H1 (cell line): ENCODE measurements around the gene PPIA. TPM values are rescaled to one million over a fixed set of nuclear protein-coding genes. Genes with fewer than 3 reads are reported as not detected.

Experiments
- CTCF ChIA-PET: fragments of 300-600 bp; sonication (Branson Sonifier 250); formaldehyde crosslinking; loops from one replicate; lab custom pipeline; 2021; ENCODE audit not compliant: partially characterized antibody; lab: Charles Lee
- POLR2A ChIA-PET: fragments of 300-600 bp; sonication (Branson Sonifier 250); formaldehyde crosslinking; loops from one replicate; lab custom pipeline; 2021; ENCODE audit warnings: inconsistent platforms; ENCODE audit not compliant: partially characterized antibody; lab: Charles Lee
- DNase-seq, 2 experiments: peaks; one replicate each; pipeline versions ENCODE4 v3.0.0 to v3.0.0-alpha.2; 2010 to 2022; ENCODE audit warnings: low spot score in 2 of 2, low read depth in 1 of 2, mixed read lengths in 1 of 2
- FAIRE-seq: peaks from 2 replicates; lab custom pipeline; 2011; peaks lifted over from hg19 to GRCh38; lab: Jason Lieb, UNC
- H2AFZ ChIP-seq: 2 replicates; pipeline ENCODE4 v1.8.1; 2012; ENCODE audit warnings: low read length, inconsistent platforms
- H2AK5ac ChIP-seq: 2 replicates; pipeline ENCODE4 v1.6.1; 2013; ENCODE audit warnings: low read depth, low read length
- H2BK120ac ChIP-seq: replicated peaks from 2 replicates; pipeline ENCODE3; 2013; ENCODE audit warnings: low read depth, low read length, inconsistent platforms
- H2BK12ac ChIP-seq: 2 replicates; pipeline ENCODE4 v1.6.1; 2013; ENCODE audit warnings: low read depth, low read length
- H2BK15ac ChIP-seq: 2 replicates; pipeline ENCODE4 v1.6.1; 2013; ENCODE audit warnings: low read length
- H2BK20ac ChIP-seq: 2 replicates; pipeline ENCODE4 v1.6.1; 2013; ENCODE audit warnings: low read length
- H2BK5ac ChIP-seq: 2 replicates; pipeline ENCODE4 v1.6.1; 2013; ENCODE audit warnings: low read depth, low read length
- H3K14ac ChIP-seq: 2 replicates; pipeline ENCODE4 v1.6.1; 2013; ENCODE audit warnings: inconsistent platforms; ENCODE audit not compliant: insufficient read length
- H3K18ac ChIP-seq: 2 replicates; pipeline ENCODE4 v1.6.1; 2013; ENCODE audit warnings: low read length; ENCODE audit errors: extremely low read depth
- H3K23ac ChIP-seq: 2 replicates; pipeline ENCODE4 v1.6.1; 2013; ENCODE audit warnings: inconsistent platforms; ENCODE audit not compliant: insufficient read length
- H3K23me2 ChIP-seq: 2 replicates; pipeline ENCODE4 v1.6.1; 2013; ENCODE audit warnings: low read depth, low read length
- H3K27ac ChIP-seq: 2 replicates; pipeline ENCODE4 v1.6.1; 2011; ENCODE audit warnings: low read depth, low read length, inconsistent platforms
- H3K27me3 ChIP-seq, 4 experiments: replicated peaks in 1 of 4; 1 replicate in 1 of 4; 2 replicates in 3 of 4; pipeline versions ENCODE4 v1.6.1 to v1.8.1; 2011 to 2013; ENCODE audit warnings: low read length in 3 of 4, mild to moderate bottlenecking in 3 of 4, inconsistent platforms in 2 of 4, mixed read lengths in 2 of 4, moderate library complexity in 1 of 4; ENCODE audit not compliant: control insufficient read depth in 3 of 4, insufficient read depth in 3 of 4; ENCODE audit errors: extremely low read depth in 1 of 4
- H3K36me3 ChIP-seq, 4 experiments: 2 replicates each; pipeline versions ENCODE4 v1.6.1 to v1.8.1; 2011 to 2013; ENCODE audit warnings: mild to moderate bottlenecking in 4 of 4, low read length in 3 of 4, moderate library complexity in 2 of 4, control low read depth in 1 of 4, inconsistent platforms in 1 of 4; ENCODE audit not compliant: insufficient read depth in 4 of 4, control insufficient read depth in 2 of 4
- H3K4ac ChIP-seq: replicated peaks from 2 replicates; pipeline ENCODE3; 2013; ENCODE audit warnings: low read length, low read depth, mixed read lengths, inconsistent platforms; ENCODE audit not compliant: insufficient read length
- H3K4me1 ChIP-seq, 4 experiments: replicated peaks in 1 of 4; 1 replicate in 1 of 4; 2 replicates in 3 of 4; pipeline versions ENCODE4 v1.6.1 to v1.8.1; 2011 to 2013; ENCODE audit warnings: low read length in 3 of 4, inconsistent platforms in 2 of 4, mixed read lengths in 1 of 4; ENCODE audit not compliant: insufficient read depth in 4 of 4, control insufficient read depth in 3 of 4
- H3K4me2 ChIP-seq, 2 experiments: 2 replicates each; pipeline versions ENCODE4 v1.6.1 to v1.8.1; 2011 to 2013; ENCODE audit warnings: low read depth in 2 of 2, low read length in 2 of 2, control low read depth in 1 of 2, inconsistent platforms in 1 of 2, mild to moderate bottlenecking in 1 of 2; ENCODE audit not compliant: insufficient read depth in 1 of 2
- H3K4me3 ChIP-seq, 4 experiments: fragments of 200-600, 300-600 bp in 1 of 4; sonication (generic), shearing (Covaris generic), sonication (Bioruptor Twin) in 1 of 4; 2 replicates each; pipeline versions ENCODE4 v1.5.1 to v1.8.1; 2011 to 2016; ENCODE audit warnings: low read length in 4 of 4, low read depth in 3 of 4, control low read depth in 2 of 4, inconsistent platforms in 2 of 4, mild to moderate bottlenecking in 2 of 4, mixed read lengths in 1 of 4, moderate library complexity in 1 of 4; ENCODE audit not compliant: insufficient read depth in 2 of 4; ENCODE audit errors: extremely low read depth in 1 of 4
- H3K56ac ChIP-seq: replicated peaks from 2 replicates; pipeline ENCODE3; 2013; ENCODE audit warnings: low read depth, mild to moderate bottlenecking, mixed read lengths, low read length, inconsistent platforms; ENCODE audit not compliant: insufficient read length
- H3K79me1 ChIP-seq: 2 replicates; pipeline ENCODE4 v1.6.1; 2013; ENCODE audit warnings: low read depth, low read length, control low read depth
- H3K79me2 ChIP-seq, 2 experiments: 2 replicates each; pipeline versions ENCODE4 v1.6.1 to v1.8.1; 2012 to 2013; ENCODE audit warnings: low read length in 2 of 2, mild to moderate bottlenecking in 2 of 2, inconsistent platforms in 1 of 2; ENCODE audit not compliant: insufficient read depth in 2 of 2, control insufficient read depth in 1 of 2
- H3K9ac ChIP-seq, 4 experiments: replicated peaks in 1 of 4; 1 replicate in 1 of 4; 2 replicates in 3 of 4; pipeline versions ENCODE4 v1.6.1 to v1.8.1; 2011 to 2013; ENCODE audit warnings: low read depth in 3 of 4, low read length in 3 of 4, control low read depth in 2 of 4, mild to moderate bottlenecking in 2 of 4, moderate library complexity in 2 of 4, inconsistent platforms in 1 of 4; ENCODE audit errors: extremely low read depth in 1 of 4
- H3K9me3 ChIP-seq, 2 experiments: 2 replicates each; pipeline versions ENCODE4 v1.6.1 to v1.8.1; 2012 to 2013; ENCODE audit warnings: mild to moderate bottlenecking in 2 of 2, moderate library complexity in 2 of 2, control low read depth in 1 of 2, inconsistent platforms in 1 of 2, low read depth in 1 of 2, low read length in 1 of 2, mixed read lengths in 1 of 2; ENCODE audit not compliant: insufficient read depth in 2 of 2
- H4K20me1 ChIP-seq, 2 experiments: replicated peaks in 1 of 2; 2 replicates each; pipeline versions ENCODE3 to v1.8.1; 2011 to 2013; ENCODE audit warnings: inconsistent platforms in 2 of 2, low read length in 2 of 2, mild to moderate bottlenecking in 1 of 2; ENCODE audit not compliant: insufficient read depth in 2 of 2, control insufficient read depth in 1 of 2
- H4K5ac ChIP-seq: 2 replicates; pipeline ENCODE4 v1.6.1; 2013; ENCODE audit warnings: low read length, low read depth, mixed read lengths, inconsistent platforms; ENCODE audit not compliant: insufficient read length
- H4K8ac ChIP-seq: 2 replicates; pipeline ENCODE4 v1.8.0; 2013; ENCODE audit warnings: mild to moderate bottlenecking, moderate library complexity, low read length, inconsistent platforms; ENCODE audit not compliant: insufficient read depth; ENCODE audit errors: extremely low read depth
- H4K91ac ChIP-seq: replicated peaks from 2 replicates; pipeline ENCODE3; 2013; ENCODE audit warnings: low read length, mixed read lengths, inconsistent platforms; ENCODE audit not compliant: insufficient read length
- CTBP2 ChIP-seq: IDR thresholded peaks from 2 replicates; pipeline ENCODE4 v1.7.0; 2011; ENCODE audit warnings: borderline replicate concordance, mild to moderate bottlenecking, moderate library complexity, mixed read lengths, low read length; ENCODE audit not compliant: insufficient read depth, insufficient read length
- EP300 ChIP-seq, 2 experiments: IDR thresholded peaks; 1 replicate in 1 of 2; 2 replicates in 1 of 2; pipeline ENCODE4 v1.6.1; 2011 to 2012; ENCODE audit warnings: low read depth in 2 of 2, low read length in 2 of 2, mild to moderate bottlenecking in 2 of 2, borderline replicate concordance in 1 of 2, inconsistent platforms in 1 of 2, moderate library complexity in 1 of 2
- KDM1A ChIP-seq: fragments of 200-600, 300-600 bp; sonication (generic); IDR thresholded peaks from 2 replicates; pipeline ENCODE4 v1.7.1; 2016; ENCODE audit warnings: mild to moderate bottlenecking, low read length, borderline replicate concordance
- MAFK ChIP-seq: IDR thresholded peaks from 2 replicates; pipeline ENCODE4 v1.6.1; 2012; ENCODE audit warnings: low read depth, mild to moderate bottlenecking, improper control_type of control experiment, low read length
- POLR2A ChIP-seq, 2 experiments: IDR thresholded peaks; 1 replicate in 1 of 2; 2 replicates in 1 of 2; pipeline ENCODE4 v1.6.1; 2011; ENCODE audit warnings: low read depth in 2 of 2, low read length in 2 of 2, mild to moderate bottlenecking in 2 of 2; ENCODE audit errors: control extremely low read depth in 1 of 2
- WGBS, 2 experiments: shearing (Covaris generic) in 1 of 2; methylation state at CpG; one replicate each; pipeline versions ENCODE4 v1.1.6 to v1.1.7; 2013 to 2015; ENCODE audit warnings: low lambda C conversion rate in 2 of 2, mixed read lengths in 2 of 2, inconsistent platforms in 1 of 2, low coverage in 1 of 2, missing lambda C conversion rate in 1 of 2; ENCODE audit not compliant: insufficient replicate concordance in 2 of 2, insufficient coverage in 1 of 2, insufficient read length in 1 of 2; ENCODE audit errors: extremely low coverage in 1 of 2, missing lambda C conversion rate in 1 of 2; 5-methylcytosine and 5-hydroxymethylcytosine counted together
- polyA plus RNA-seq, 7 experiments: library from polyadenylated mRNA; depleted of rRNA in 3 of 7; stranded (reverse) in 5 of 7; unstranded in 2 of 7; fragments of >200 nt in 5 of 7; fragments of 200-250 nt in 2 of 7; gene quantifications; 1 replicate in 5 of 7; 2 replicates in 1 of 7; 4 replicates in 1 of 7; pipeline versions ENCODE4 v1.2.1 to v1.2.3, GENCODE V29; 2011 to 2013; ENCODE audit warnings: missing spikeins in 2 of 7, mixed read lengths in 2 of 7
- total RNA-seq: library from RNA; stranded (reverse); fragmentation: NEBNext Ultra II Directional; extraction: Animal tissue kit (Norgen Biotek cat#: 25700); gene quantifications from 2 replicates; pipeline ENCODE4 v1.2.1, GENCODE V29; 2021

Gene PPIA
- total and polyA plus RNA-seq, 2 of the 8 experiments (the other 6 are each of a cell fraction or from before 2014, with no cell fraction given): 2,865 to 5,394 TPM

DNA sequence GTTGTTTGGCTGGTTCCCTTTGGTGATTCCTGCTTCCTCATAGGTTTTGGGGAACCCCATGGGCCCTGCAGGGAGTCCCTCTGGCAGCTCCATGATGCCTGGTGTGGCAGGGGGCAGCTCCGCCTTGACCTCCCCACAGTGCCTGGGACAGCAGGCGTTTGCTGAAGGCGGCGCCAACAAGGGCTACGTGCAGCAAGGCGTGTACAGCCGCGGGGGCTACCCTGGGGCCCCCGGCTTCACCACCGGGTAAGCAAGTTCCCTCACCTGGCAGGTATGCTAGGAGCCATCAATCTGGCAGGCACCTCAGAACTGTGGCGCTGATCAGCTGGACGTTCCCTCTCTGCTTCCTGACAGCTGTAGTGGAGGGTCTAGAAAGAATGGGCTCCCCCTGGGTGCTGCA is 39.6 kb upstream of the PPIA start:
- Histone ChIP-seq H3K79me1 (no peaks in the 10 kb centered on the region; the same call in 1 of the 2 replicates), H3K79me2 (peaks cover 0 to 33% of the 10 kb centered on the region in 2 experiments; a peak in 2 of 4 replicates), H2BK12ac (no peak overlapping the region), H3K27ac (no peak overlapping the region), H4K8ac (no peak overlapping the region), H2BK15ac (no peak overlapping the region), H3K18ac (no peak overlapping the region), H3K9me3 (no peaks in the 10 kb centered on the region), H4K91ac (no peak overlapping the region), H3K9ac (no peak overlapping the region), H2BK20ac (no peak overlapping the region), H3K4ac (no peak overlapping the region), H3K56ac (no peak overlapping the region), H3K14ac (no peak overlapping the region), H2BK5ac (no peak overlapping the region), H3K4me2 (no peak overlapping the region), H3K4me3 (no peak overlapping the region), H3K23ac (no peak overlapping the region), H4K5ac (no peak overlapping the region), H3K23me2 (no peaks in the 10 kb centered on the region), H2AFZ (no peak overlapping the region), H4K20me1 (peaks cover 11 to 24% of the 10 kb centered on the region in 2 experiments), H3K4me1 (no peaks in the 10 kb centered on the region), H3K36me3 (peaks cover 0 to 37% (median 8%) of the 10 kb centered on the region in 4 experiments; a peak in 7 of 8 replicates), H2AK5ac (no peak overlapping the region), H3K27me3 (no peaks in the 10 kb centered on the region; a peak in 1 of 7 replicates), H2BK120ac (no peak overlapping the region)
- 94% methylated on average over 11 of the region's 12 CpGs; no CpG with 5 or more reads in 1 of the 2 experiments for WGBS, 2 experiments
- ChIA-PET POLR2A (interaction anchor here (1.4 to 2.7 kb wide), 3 partner anchors 11 to 15 kb away, joined by 3 to 12 read pairs (median 5); no protein-coding TSS in a partner anchor), CTCF (interaction anchor here (1.2 kb wide), 1 partner anchor 12 kb away, joined by 3 read pairs; no protein-coding TSS in a partner anchor)
- DNase-seq (no peak), FAIRE-seq (no peak)
- no peak for TF ChIP-seq MAFK
- no peak for TF ChIP-seq POLR2A (IDR thresholded peaks at IDR 0.05; ENCODE audit: control extremely low read depth in 1 of 2, low read depth in 2 of 2, low read length in 2 of 2)
- TF ChIP-seq CTBP2: no peak
- no peak for TF ChIP-seq EP300 (IDR thresholded peaks at IDR 0.05; ENCODE audit: borderline replicate concordance in 1 of 2, low read depth in 2 of 2, low read length in 2 of 2)
- TF ChIP-seq KDM1A: no peak
